HepG2 (cell line): Measurements from ENCODE around the gene LCAT. TPM values are rescaled to one million over a fixed set of nuclear protein-coding genes. Genes with fewer than 3 reads are reported as not detected.

ENCODE experiments used
- ARID3A ChIP-seq: IDR thresholded peaks from 2 replicates; pipeline ENCODE4 v1.6.1; 2012; ENCODE audit warnings: low read depth, low read length, improper control_type of control experiment
- CCAR2 ChIP-seq: fragments of 200-400 bp; formaldehyde crosslinking; optimal IDR thresholded peaks from 2 replicates; pipeline ENCODE3; 2018; ENCODE audit warnings: low read depth, mild to moderate bottlenecking, low read length, moderate library complexity
- EEA1 ChIP-seq: sonication (generic); formaldehyde crosslinking; IDR thresholded peaks from 2 replicates; pipeline ENCODE4 v1.5.1; 2020; ENCODE audit warnings: mild to moderate bottlenecking, missing genetic modification reagents, borderline replicate concordance
- GZF1 ChIP-seq: sonication (generic); formaldehyde crosslinking; IDR thresholded peaks from 2 replicates; pipeline ENCODE4 v1.5.1; 2020; ENCODE audit warnings: mild to moderate bottlenecking, missing genetic modification reagents
- HINFP ChIP-seq: sonication (generic); formaldehyde crosslinking; IDR thresholded peaks from 2 replicates; pipeline ENCODE4 v1.4.0; 2020; ENCODE audit warnings: low read depth, mild to moderate bottlenecking, missing genetic modification reagents
- KLF6 ChIP-seq: IDR thresholded peaks from 2 replicates; pipeline ENCODE4 v1.8.0; 2016; ENCODE audit warnings: missing biosample characterization, missing genetic modification reagents
- NFAT5 ChIP-seq: sonication (generic); formaldehyde crosslinking; IDR thresholded peaks from 2 replicates; pipeline ENCODE4 v1.4.0; 2020; ENCODE audit warnings: missing genetic modification reagents
- POLR2G ChIP-seq: fragments of 200-400 bp; formaldehyde crosslinking; IDR thresholded peaks from 2 replicates; pipeline ENCODE4 v1.6.1; 2018; ENCODE audit warnings: mild to moderate bottlenecking, low read depth, low read length, moderate library complexity
- U2AF2 ChIP-seq: fragments of 200-400 bp; formaldehyde crosslinking; IDR thresholded peaks from 2 replicates; pipeline ENCODE4 v1.6.1; 2017; ENCODE audit warnings: low read depth, mild to moderate bottlenecking, low read length
- UBTF ChIP-seq: sonication (generic); formaldehyde crosslinking; IDR thresholded peaks from 2 replicates; pipeline ENCODE4 v1.4.0; 2020; ENCODE audit warnings: mild to moderate bottlenecking, missing genetic modification reagents
- YY1 ChIP-seq: IDR thresholded peaks from 2 replicates; pipeline ENCODE4 v1.6.1; 2011; ENCODE audit warnings: low read length, low read depth, moderate library complexity, mild to moderate bottlenecking; ENCODE audit not compliant: insufficient read depth, insufficient replicate concordance
- ZBTB39 ChIP-seq: sonication (generic); formaldehyde crosslinking; IDR thresholded peaks from 2 replicates; pipeline ENCODE4 v1.5.0; 2020; ENCODE audit warnings: missing genetic modification reagents
- ZNF326 ChIP-seq: sonication (generic); formaldehyde crosslinking; IDR thresholded peaks from 2 replicates; pipeline ENCODE4 v1.4.0; 2020; ENCODE audit warnings: missing genetic modification reagents, borderline replicate concordance
- ZNF781 ChIP-seq: sonication (generic); formaldehyde crosslinking; IDR thresholded peaks from 2 replicates; pipeline ENCODE4 v1.5.1; 2020; ENCODE audit warnings: borderline replicate concordance, mild to moderate bottlenecking, missing genetic modification reagents; ENCODE audit errors: not compliant biosample characterization
- polyA plus RNA-seq, 8 experiments: library from polyadenylated mRNA; depleted of rRNA in 3 of 8; stranded (reverse) in 7 of 8; unstranded in 1 of 8; fragments of >200 nt; fragmentation: Illumina TruSeq in 4 of 8; extraction: Trizol in 4 of 8; gene quantifications; 2 replicates each; pipeline versions ENCODE4 v1.2.1 to v1.2.3, GENCODE V29; 2011 to 2016; ENCODE audit warnings: low read depth in 4 of 8, missing spikeins in 1 of 8, mixed read lengths in 1 of 8; ENCODE audit not compliant: insufficient read depth in 1 of 8
- total RNA-seq, 5 experiments: library from RNA; depleted of rRNA; stranded (reverse); fragments of >200 nt; fragmentation: Illumina TruSeq; extraction: Trizol; gene quantifications; 2 replicates each; pipeline ENCODE4 v1.2.3, GENCODE V29; 2016; ENCODE audit warnings: low read depth in 1 of 5

LCAT gene
- total and polyA plus RNA-seq, 2 of the 13 experiments (the other 11 are each of a cell fraction or from before 2014, with no cell fraction given) = 36.1 to 38.9 TPM

- TF ChIP-seq NFAT5 (CRISPR knock-in tag) (0 out of 2 replicates have a peak, but pooled peaks have one; percentile 26), CCAR2 (no peak), ZNF326 (CRISPR knock-in tag) (peak; percentile 75; the same call in 1 of the 2 replicates), KLF6 (CRISPR knock-in tag) (peak; percentile 81; the same call in 1 of the 2 replicates), HINFP (CRISPR knock-in tag) (peak; percentile 72), ZBTB39 (0 out of 2 replicates have a peak, but pooled peaks have one; percentile 7), UBTF (CRISPR knock-in tag) (peak; percentile 80; the same call in 1 of the 2 replicates), YY1 (peak; percentile 83), ZNF781 (no peak), POLR2G (peak; percentile 92), GZF1 (CRISPR knock-in tag) (no peak), ARID3A (no peak), U2AF2 (no peak), EEA1 (CRISPR knock-in tag) (no peak; the same call in 1 of the 2 replicates)
Measured at GRCh38 chr16:67935402-67936123, 8.4 kb downstream of the LCAT start (continued).
